GM12878 (cell line): ENCODE results near the gene SH3D19.

Experiments
- CBFB ChIP-seq: IDR thresholded peaks from 2 replicates; pipeline ENCODE4 v1.6.1; 2016; ENCODE audit warnings: antibody characterized with exemption, low read depth
- CREB1 ChIP-seq: IDR thresholded peaks from 2 replicates; pipeline ENCODE4 v1.6.1; 2012; ENCODE audit warnings: low read depth, mild to moderate bottlenecking, inconsistent platforms
- ETV6 ChIP-seq, 2 experiments: fragments of 450-650 bp in 1 of 2; IDR thresholded peaks in 1 of 2; conservative IDR thresholded peaks in 1 of 2; 2 replicates each; pipeline ENCODE4 v1.6.1; 2014; ENCODE audit warnings: antibody characterized with exemption in 1 of 2, borderline replicate concordance in 1 of 2, low read depth in 1 of 2, mild to moderate bottlenecking in 1 of 2, moderate library complexity in 1 of 2
- FOS ChIP-seq: IDR thresholded peaks from 3 replicates; pipeline ENCODE4 v1.6.1; 2011; ENCODE audit warnings: borderline replicate concordance; ENCODE audit not compliant: insufficient read length; ENCODE audit errors: extremely low read depth
- JUND ChIP-seq: IDR thresholded peaks from 2 replicates; pipeline ENCODE4 v1.6.1; 2012; ENCODE audit warnings: low read depth, mild to moderate bottlenecking, low read length, improper control_type of control experiment, moderate library complexity
- POLR2AphosphoS5 ChIP-seq: IDR thresholded peaks from 2 replicates; pipeline ENCODE4 v1.6.1; 2011; ENCODE audit warnings: mild to moderate bottlenecking, low read length, inconsistent platforms
- SP1 ChIP-seq: IDR thresholded peaks from one replicate; pipeline ENCODE4 v1.6.1; 2011; ENCODE audit warnings: low read depth, low read length
- STAT3 ChIP-seq: IDR thresholded peaks from 2 replicates; pipeline ENCODE4 v1.6.1; 2011; ENCODE audit warnings: low read depth, low read length, improper control_type of control experiment
- TAF1 ChIP-seq: IDR thresholded peaks from 2 replicates; pipeline ENCODE4 v1.6.1; 2011; ENCODE audit warnings: mild to moderate bottlenecking, low read depth, low read length, borderline replicate concordance
- TF ChIP-seq, protein P1 (sequence below): IDR thresholded peaks from 2 replicates; pipeline ENCODE4 v1.6.1; 2011; ENCODE audit warnings: low read depth, mild to moderate bottlenecking, low read length, moderate library complexity, borderline replicate concordance; ENCODE audit errors: extremely low read depth
- TF ChIP-seq, protein P2 (sequence below), 3 experiments: IDR thresholded peaks in 2 of 3; conservative IDR thresholded peaks in 1 of 3; 2 replicates each; pipeline ENCODE4 v1.5.1; 2011; ENCODE audit warnings: low read depth in 3 of 3, low read length in 3 of 3, mild to moderate bottlenecking in 3 of 3, control low read depth in 2 of 3, moderate library complexity in 2 of 3, inconsistent platforms in 1 of 3, mixed read lengths in 1 of 3; ENCODE audit not compliant: control insufficient read depth in 2 of 3, insufficient read depth in 1 of 3; ENCODE audit errors: extremely low read depth in 1 of 3
- TF ChIP-seq, protein P3 (sequence below): IDR thresholded peaks from 2 replicates; pipeline ENCODE4 v1.6.1; 2012; ENCODE audit warnings: low read depth, low read length, improper control_type of control experiment
- TF ChIP-seq, protein P4 (sequence below): fragments of 150-350 bp; IDR thresholded peaks from 2 replicates; pipeline ENCODE4 v1.6.1; 2016; ENCODE audit warnings: low read depth, low read length
- TF ChIP-seq, protein P5 (sequence below): fragments of 450-650 bp; IDR thresholded peaks from 2 replicates; pipeline ENCODE4 v1.6.1; 2016; ENCODE audit warnings: mild to moderate bottlenecking

DNA sequence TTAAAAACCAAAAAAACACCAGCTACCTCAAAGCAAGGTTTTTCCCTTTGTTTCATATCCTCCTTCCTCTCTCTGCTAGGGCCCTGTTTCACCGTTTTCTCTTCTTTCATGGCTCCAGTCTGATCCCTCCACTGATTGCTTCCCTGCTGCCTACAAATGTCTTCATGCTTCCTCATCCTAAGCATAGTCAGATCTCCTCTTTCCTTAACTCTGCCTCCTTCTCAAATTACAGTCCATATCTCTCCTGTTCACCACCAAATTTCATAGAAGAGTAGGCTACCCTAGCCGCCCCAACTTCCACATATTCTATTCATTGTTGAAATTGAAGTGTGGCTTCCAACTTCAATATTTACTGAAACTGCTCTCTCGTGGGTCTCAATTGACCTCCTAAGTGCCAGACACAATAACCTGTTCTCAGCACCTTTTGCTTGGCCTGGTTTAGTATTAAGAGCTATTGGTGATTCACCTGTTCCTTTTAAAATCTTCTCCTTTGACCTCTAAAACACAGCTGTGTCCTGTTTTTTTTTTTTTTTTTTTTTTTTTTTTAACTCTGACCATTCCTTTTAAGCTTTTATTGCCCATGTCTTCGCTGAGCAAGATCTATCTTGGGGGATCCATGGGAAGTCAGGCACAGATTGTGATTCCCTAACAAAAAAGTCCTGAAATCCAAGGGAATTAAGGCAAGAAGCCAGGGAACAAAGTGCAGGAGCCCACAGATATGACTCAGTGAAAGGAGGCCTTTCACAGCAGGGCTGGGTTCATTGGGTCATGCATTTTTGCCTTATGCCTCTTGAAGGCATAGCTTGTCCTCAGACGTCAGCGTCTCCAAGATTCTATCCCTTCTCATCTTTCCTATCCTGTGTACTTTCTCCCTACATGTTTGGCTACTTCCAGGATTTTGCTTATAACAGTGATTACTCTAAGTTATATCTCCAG lies 140.6 kb downstream of the SH3D19 start:
- TF ChIP-seq, protein P1, sequence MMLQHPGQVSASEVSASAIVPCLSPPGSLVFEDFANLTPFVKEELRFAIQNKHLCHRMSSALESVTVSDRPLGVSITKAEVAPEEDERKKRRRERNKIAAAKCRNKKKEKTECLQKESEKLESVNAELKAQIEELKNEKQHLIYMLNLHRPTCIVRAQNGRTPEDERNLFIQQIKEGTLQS, result no peak
- no peak for TF ChIP-seq SP1
- no peak for TF ChIP-seq STAT3
- no peak for TF ChIP-seq TAF1
- TF ChIP-seq FOS, result no peak
- TF ChIP-seq ETV6 (conservative IDR thresholded peaks at IDR 0.05 in 1 of 2, IDR thresholded peaks at IDR 0.05 in 1 of 2; ENCODE audit: borderline replicate concordance in 1 of 2, low read depth in 1 of 2), result no peak
- TF ChIP-seq, protein P2, sequence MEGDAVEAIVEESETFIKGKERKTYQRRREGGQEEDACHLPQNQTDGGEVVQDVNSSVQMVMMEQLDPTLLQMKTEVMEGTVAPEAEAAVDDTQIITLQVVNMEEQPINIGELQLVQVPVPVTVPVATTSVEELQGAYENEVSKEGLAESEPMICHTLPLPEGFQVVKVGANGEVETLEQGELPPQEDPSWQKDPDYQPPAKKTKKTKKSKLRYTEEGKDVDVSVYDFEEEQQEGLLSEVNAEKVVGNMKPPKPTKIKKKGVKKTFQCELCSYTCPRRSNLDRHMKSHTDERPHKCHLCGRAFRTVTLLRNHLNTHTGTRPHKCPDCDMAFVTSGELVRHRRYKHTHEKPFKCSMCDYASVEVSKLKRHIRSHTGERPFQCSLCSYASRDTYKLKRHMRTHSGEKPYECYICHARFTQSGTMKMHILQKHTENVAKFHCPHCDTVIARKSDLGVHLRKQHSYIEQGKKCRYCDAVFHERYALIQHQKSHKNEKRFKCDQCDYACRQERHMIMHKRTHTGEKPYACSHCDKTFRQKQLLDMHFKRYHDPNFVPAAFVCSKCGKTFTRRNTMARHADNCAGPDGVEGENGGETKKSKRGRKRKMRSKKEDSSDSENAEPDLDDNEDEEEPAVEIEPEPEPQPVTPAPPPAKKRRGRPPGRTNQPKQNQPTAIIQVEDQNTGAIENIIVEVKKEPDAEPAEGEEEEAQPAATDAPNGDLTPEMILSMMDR (IDR thresholded peaks at IDR 0.05 in 2 of 3, conservative IDR thresholded peaks at IDR 0.05 in 1 of 3; ENCODE audit: control insufficient read depth in 2 of 3, extremely low read depth in 1 of 3, insufficient read depth in 1 of 3, low read depth in 3 of 3, low read length in 3 of 3), result no peak
- TF ChIP-seq, protein P3, sequence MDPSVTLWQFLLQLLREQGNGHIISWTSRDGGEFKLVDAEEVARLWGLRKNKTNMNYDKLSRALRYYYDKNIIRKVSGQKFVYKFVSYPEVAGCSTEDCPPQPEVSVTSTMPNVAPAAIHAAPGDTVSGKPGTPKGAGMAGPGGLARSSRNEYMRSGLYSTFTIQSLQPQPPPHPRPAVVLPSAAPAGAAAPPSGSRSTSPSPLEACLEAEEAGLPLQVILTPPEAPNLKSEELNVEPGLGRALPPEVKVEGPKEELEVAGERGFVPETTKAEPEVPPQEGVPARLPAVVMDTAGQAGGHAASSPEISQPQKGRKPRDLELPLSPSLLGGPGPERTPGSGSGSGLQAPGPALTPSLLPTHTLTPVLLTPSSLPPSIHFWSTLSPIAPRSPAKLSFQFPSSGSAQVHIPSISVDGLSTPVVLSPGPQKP, result no peak
- TF ChIP-seq POLR2AphosphoS5, result no peak
- no peak for TF ChIP-seq CBFB
- TF ChIP-seq JUND, result no peak
- TF ChIP-seq, protein P4, sequence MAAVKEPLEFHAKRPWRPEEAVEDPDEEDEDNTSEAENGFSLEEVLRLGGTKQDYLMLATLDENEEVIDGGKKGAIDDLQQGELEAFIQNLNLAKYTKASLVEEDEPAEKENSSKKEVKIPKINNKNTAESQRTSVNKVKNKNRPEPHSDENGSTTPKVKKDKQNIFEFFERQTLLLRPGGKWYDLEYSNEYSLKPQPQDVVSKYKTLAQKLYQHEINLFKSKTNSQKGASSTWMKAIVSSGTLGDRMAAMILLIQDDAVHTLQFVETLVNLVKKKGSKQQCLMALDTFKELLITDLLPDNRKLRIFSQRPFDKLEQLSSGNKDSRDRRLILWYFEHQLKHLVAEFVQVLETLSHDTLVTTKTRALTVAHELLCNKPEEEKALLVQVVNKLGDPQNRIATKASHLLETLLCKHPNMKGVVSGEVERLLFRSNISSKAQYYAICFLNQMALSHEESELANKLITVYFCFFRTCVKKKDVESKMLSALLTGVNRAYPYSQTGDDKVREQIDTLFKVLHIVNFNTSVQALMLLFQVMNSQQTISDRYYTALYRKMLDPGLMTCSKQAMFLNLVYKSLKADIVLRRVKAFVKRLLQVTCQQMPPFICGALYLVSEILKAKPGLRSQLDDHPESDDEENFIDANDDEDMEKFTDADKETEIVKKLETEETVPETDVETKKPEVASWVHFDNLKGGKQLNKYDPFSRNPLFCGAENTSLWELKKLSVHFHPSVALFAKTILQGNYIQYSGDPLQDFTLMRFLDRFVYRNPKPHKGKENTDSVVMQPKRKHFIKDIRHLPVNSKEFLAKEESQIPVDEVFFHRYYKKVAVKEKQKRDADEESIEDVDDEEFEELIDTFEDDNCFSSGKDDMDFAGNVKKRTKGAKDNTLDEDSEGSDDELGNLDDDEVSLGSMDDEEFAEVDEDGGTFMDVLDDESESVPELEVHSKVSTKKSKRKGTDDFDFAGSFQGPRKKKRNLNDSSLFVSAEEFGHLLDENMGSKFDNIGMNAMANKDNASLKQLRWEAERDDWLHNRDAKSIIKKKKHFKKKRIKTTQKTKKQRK, result no peak
- no peak for TF ChIP-seq CREB1
- TF ChIP-seq, protein P5, sequence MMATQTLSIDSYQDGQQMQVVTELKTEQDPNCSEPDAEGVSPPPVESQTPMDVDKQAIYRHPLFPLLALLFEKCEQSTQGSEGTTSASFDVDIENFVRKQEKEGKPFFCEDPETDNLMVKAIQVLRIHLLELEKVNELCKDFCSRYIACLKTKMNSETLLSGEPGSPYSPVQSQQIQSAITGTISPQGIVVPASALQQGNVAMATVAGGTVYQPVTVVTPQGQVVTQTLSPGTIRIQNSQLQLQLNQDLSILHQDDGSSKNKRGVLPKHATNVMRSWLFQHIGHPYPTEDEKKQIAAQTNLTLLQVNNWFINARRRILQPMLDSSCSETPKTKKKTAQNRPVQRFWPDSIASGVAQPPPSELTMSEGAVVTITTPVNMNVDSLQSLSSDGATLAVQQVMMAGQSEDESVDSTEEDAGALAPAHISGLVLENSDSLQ, result no peak
